NCI-H2171 treated with DMSO at 0.1 percent for 48 hours (cell line): ENCODE data around the gene USP25.

Experiments
- DNase-seq: peaks from one replicate; lab custom pipeline; 2025; lab: John Stamatoyannopoulos, UW

USP25 gene

GRCh38 chr21:15763359-15763758 lies 33.6 kb downstream of the USP25 start:
- no peak for DNase-seq

DNA sequence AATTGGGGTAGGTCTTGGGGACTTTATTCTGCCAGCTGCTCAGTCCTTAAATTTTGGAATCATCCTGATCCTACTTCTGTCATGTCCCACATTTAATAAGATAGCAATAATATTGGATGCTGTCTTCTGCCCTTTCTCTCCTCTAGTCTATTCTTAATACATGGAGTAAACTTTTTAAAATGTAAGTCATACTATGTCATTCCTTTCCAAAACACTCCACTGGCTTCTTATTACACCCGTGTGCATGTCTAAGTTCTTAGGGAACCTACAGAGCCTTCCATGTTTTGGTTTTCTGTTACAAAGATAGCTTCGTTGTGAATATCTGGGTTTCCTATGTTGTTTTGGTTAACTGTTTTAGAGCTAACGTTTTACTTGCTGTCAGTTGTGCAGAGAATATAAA lies 35.1 kb downstream of the USP25 start:
- no peak for DNase-seq

DNA sequence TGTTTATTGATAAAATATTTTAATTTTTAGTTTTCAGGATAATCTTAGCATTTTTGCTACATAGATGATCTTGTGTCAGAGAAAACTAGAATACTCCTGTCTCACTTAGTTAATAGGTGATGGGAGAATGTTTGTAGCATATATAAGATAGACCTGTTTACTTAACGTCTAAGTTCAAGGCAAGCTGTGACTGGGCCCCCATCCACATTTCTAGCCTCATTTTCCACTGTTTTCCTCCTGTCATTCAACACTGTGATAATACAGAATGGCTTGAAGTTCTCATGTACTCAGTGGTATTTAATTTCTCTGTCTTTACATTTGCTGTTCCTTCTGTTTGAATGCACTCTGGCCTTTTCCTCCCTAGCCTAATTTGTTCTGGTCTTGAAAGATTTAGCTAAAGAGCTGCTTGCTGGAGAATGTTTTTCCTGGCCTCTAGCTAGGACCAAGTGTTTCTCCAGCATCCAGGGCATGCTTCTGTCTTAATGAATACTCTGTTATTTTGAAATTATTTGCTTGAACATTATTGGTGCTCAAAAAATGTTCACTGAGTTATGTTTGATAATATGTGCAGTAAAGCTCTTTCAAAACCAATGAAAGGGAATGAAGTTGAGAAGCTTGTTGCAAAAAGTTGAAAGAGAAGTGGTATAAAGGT lies 37.3 kb downstream of the USP25 start:
- no peak for DNase-seq

GRCh38 chr21:15768045-15768601 lies 38.3 kb downstream of the USP25 start:
- DNase-seq: no peak

DNA sequence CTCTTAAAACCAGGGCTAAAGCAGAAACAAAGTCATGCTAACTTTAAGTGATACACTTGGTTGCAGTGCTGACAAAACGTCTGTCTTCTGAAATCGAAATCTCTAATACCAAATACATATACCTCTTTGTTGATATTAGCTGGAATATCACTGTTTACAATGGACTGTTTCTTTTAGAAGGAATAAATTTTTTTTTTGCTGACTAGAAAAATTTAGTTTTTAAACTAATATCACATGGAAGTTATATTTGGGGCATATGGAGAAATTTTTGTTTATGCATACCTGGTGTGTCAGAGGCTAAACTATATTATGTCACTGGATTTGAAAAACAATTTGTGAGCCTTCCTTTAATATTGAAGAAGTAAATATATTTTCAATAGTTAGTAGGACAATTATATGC lies 39.1 kb downstream of the USP25 start:
- DNase-seq: no peak

DNA sequence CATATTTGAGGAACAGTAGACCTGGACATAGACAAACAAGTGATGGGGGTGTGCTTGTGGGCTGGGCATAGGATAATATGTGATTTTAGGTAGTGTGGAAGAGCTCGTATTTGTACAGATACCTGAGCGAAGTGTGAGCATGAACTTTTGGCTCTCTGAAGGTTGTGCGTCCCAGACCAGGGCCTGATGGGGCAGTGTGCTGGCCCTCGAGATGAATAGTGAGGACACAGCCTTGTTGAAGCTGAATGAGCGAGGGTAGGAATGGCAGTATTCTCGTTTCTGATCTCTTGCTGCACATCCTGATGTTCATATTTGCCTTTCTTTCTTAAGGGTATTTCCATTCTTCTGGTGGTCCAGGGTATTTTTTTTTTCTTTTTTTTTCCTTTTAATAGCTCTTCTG lies 41.5 kb downstream of the USP25 start:
- no peak for DNase-seq

GRCh38 chr21:15772654-15773053 lies 42.9 kb downstream of the USP25 start:
- no peak for DNase-seq

- no peak for DNase-seq
Observed at GRCh38 chr21:15774590-15774989, 44.8 kb downstream of the USP25 start.

DNA sequence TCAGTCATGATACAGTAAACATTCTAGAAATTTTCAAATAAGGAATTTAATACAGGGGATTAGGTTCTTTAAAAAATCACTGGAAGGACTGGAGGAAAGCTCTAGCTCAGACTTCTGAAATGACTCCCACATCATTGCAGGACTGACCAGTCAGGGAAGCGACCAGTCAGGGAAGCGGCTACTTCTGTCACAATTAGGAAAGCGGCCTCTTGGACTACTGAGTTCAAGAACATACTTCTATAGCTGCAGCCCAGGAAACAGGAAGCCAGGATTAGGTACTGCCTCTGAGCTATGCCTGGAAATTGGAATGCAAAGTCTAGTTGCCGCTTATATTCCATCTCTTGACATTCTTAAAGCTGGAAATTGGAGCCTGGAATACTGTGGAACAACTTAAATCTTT lies 45.5 kb downstream of the USP25 start:
- DNase-seq: no peak

GRCh38 chr21:15775981-15776380 lies 46.2 kb downstream of the USP25 start:
- no peak for DNase-seq

- no peak for DNase-seq
Observed at GRCh38 chr21:15776818-15777217, 47.0 kb downstream of the USP25 start.

DNA sequence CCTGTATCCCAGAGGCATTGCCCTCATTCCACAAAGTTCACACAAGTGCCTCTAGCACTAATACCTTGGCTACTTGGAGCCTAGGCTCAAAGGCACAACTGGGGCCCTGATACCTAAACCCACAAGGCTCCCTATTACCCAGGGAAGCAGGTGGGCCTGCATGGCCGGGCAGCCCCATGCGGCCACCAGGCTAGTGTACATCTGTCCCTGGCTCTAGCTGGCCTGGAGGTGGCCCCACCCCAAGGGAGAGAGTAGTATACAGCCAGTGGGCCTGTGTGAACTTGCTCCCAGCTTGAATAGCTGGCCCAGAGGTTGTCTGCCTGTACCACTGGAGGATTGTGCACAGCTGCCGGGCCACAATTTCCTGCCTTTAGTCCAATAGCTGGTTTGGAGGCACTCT lies 52.2 kb downstream of the USP25 start:
- no peak for DNase-seq

DNA sequence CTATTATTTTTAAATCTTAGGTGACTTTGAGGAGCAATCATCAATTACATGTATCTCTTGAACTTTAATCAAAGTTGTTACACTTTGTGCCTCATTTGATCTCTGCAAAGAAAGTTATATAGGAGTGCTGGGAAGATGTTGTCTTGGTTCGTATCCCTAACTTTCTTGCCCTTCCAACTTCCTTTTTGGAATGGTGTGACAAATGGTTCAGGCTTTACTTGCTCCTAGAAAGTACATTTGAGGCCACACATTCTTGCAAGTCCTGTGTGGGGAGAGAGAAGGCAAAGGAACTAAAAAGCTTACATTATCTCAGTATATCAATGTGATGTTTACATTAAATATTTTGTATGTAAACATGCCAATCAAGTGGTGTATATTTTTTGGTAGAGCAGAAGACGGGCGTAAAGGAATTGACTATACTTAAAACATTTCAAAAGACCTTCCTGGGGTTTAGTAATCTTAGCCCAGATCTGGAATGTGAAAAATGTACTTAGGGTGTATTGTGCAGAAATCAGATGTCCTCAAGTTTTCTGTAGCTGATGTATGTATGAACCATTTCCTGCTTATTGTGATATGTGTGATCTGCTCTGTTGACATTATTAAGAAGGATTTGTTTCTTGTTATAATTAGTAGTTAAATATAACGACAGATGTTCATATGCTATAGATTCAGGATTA lies 59.2 kb downstream of the USP25 start:
- no peak for DNase-seq

- DNase-seq: no peak
Observed at GRCh38 chr21:15793109-15793508, 63.3 kb downstream of the USP25 start.

DNA sequence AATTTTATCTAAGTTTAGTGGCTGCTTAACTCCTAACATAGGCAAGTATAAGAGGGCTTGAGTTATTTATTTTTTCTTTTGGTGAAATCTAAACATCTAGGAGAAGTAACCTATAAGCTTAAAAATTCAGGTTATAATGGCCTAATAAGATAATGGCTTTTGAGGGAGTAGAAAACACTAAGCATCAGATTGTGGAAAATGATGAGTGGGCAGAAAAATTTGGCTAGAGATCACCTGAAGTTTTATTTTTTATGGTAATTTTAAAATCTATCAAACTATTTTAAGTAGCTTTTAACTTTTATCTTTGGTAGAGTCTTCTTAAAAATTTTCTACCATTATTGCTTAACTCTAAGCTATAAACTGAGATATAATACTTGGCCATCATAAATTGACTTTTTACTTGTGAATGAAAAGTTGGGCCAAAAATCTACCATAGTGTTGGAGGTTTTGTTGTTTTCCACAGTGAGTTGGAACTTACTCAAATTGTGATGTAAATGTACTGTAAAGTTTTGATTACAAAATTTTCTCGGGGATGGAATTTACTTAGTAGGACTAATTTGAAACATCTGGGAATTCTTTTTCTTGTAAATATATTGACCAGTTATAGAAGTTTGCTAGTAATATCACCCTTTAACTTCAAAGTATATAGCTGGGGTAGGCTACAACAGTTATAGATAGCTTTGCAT lies 63.9 kb downstream of the USP25 start:
- no peak for DNase-seq

DNA sequence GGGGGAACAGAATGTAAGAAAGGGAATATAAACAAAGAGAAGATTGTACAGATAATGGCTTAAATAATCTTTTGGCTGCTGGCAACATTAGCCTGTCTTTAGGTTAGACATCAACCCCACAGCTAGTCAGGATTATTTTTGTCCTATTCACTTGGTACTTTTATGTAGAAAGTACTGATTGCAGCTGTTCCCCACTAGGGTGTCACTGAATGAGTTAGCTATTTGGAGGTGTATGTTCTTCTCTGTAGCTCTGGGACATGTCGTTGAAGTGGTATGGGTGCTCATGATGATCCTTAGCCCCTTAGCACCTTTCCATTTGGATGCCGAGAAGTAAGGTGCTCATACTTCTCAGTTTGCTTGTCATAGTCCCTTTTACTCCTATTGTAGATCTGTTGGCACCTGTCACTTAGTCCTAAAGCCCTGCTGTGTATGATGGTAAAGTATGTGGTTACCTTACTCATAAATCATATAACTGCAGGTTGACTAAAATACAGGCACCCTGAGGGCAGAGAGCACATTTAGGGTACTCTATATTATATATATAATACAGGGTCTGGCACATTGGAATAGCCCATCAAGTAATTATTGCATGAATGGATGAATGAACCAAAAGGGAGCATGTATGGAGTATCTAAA lies 64.6 kb downstream of the USP25 start:
- no peak for DNase-seq

- DNase-seq: no peak
Observed at GRCh38 chr21:15795533-15795932, 65.8 kb downstream of the USP25 start.

DNA sequence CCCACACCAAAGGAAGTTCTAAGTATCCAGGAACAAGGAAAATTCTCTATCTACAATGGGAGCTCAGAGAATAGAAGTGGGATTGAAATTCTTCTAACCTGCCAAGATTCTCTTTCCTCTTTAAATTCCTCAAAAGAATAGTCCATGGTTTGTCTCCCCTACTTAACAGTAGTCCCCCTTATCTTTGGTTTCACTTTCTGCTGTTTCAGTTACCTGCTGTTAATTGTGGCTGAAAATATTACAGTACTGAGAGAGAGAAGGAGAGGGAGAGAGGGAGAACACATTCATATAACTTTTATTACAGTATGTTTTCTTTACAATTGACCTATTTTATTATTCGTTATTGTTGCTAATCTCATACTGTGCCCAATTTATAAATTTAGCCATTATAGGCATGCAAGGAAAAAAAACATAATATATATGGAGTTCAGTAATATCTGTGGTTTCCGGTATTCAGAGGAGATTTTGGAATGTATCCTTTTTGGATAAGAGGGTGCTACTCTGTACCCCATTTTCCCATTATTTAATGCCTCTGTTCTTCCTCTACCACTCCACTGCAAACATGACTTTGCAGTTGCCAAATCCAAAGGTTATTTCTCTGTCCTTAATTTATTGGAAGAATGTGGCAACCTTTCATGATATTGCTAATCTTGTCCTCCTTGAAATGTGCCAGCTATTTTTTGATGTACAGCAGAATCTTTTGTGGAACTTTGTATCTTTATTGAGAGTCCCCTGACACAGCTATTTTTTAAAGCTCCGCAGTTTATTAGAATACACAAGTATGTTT lies 68.0 kb downstream of the USP25 start:
- DNase-seq: no peak

DNA sequence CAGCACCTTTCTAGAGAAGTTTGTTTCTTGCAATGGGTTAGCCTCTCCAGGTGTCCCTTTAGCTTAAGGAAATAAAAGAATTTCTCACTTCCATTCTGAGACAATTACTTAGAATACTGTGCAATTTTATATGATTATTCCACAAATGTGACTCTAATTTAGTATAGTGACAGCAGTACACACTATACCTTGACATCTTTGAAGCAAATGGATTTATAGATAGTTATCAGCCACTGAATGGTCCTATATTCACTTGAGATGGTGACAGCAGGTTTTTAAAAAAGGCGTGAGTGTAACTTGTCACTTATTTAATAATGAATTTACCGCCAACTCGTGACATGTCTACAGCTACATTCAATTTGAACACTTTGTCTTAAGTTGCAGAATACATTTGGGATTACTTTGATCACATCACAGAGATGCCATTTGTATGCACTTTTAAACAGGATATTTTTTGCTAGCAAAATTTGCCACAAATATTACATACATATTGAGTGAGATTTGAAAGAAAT lies 71.6 kb downstream of the USP25 start:
- DNase-seq: no peak

DNA sequence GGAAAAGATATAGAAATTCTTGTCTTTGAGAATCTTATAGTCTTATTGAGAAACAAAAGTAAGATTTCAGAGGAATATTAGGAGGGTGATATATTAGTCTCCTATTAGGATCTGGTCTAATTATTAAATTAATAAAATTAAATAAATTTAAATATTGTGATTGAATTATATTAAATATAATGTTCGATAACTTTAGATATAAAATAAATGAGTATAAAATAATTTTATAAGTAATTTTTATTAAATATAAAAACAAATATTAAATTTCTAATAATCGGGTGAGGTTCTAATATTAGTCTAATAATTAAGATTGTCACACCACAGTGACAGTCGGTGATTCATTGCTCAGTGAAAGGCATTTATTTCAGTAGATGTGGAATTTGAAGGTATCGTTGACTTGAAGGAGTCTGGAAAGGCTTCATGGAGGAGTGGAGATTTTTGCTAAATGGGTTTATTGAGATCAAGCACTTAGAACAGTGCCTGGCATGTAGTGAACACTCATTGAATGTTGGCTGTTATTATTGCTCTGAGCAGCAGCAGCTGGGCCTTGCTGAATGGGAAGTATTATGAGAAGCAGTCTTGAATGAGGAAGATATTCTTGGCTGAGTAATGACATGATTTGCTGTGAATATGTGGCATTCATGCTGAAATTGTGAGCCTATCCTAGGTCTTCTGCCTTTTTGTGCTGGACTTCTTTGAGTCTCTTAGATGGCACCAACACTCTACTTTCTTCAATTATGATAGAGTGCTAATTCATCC lies 74.6 kb downstream of the USP25 start:
- no peak for DNase-seq

DNA sequence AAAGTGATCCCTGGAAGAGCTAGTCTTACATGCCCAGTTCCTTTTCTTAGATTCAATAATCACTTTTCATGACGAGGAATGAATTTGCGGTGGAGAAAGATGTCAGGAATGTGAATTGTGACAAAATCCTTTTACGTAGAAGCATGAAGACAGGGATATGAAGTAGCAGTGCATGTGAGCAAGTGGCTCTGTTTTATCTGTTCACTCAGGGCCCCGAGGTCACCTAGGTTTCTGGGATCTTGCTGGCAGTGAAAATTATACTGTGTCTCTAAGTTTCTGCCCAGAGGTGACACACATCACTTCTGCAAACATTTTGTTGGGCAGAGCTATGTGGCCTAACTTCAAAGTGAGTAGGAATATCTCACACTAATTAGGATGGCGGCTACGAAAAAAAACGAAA lies 79.3 kb downstream of the USP25 start:
- DNase-seq: no peak
